Testis (tissue), 2 donors: Measurements from ENCODE around the gene TMEM181.

Experiments
- CTCF ChIP-seq, 3 experiments: fragments of 450-650 bp in 2 of 3; fragments of 200-600 bp in 1 of 3; sonication (generic) in 1 of 3; IDR thresholded peaks; one replicate each; pipeline ENCODE4 v1.5.1; 2016 to 2019; ENCODE audit warnings: antibody characterized with exemption in 3 of 3, mild to moderate bottlenecking in 2 of 3, moderate library complexity in 1 of 3
- POLR2A ChIP-seq: fragments of 450-650 bp; IDR thresholded peaks from one replicate; pipeline ENCODE4 v1.6.1; 2017; ENCODE audit warnings: antibody characterized with exemption, mild to moderate bottlenecking, moderate library complexity

GRCh38 chr6:158645064-158646022, 85.5 kb downstream of the TMEM181 start:
- no peak for TF ChIP-seq CTCF (IDR thresholded peaks at IDR 0.05)
- TF ChIP-seq POLR2A = no peak
